AG09309 (cell line): Measurements from ENCODE around the gene INTS14.

ENCODE experiments used
- DNase-seq: peaks from one replicate; pipeline ENCODE4 v3.0.0-alpha.2; 2010; ENCODE audit warnings: low read depth
- H3K4me3 ChIP-seq: 2 replicates; pipeline ENCODE4 v1.5.1; 2011; ENCODE audit warnings: mild to moderate bottlenecking, low read depth, low read length, moderate library complexity; ENCODE audit not compliant: control insufficient read depth
- CTCF ChIP-seq: IDR thresholded peaks from 2 replicates; pipeline ENCODE4 v1.5.1; 2011; ENCODE audit warnings: mild to moderate bottlenecking, low read depth, low read length, inconsistent platforms; ENCODE audit not compliant: insufficient read depth, control insufficient read depth; ENCODE audit errors: missing control alignments

INTS14 gene

DNA sequence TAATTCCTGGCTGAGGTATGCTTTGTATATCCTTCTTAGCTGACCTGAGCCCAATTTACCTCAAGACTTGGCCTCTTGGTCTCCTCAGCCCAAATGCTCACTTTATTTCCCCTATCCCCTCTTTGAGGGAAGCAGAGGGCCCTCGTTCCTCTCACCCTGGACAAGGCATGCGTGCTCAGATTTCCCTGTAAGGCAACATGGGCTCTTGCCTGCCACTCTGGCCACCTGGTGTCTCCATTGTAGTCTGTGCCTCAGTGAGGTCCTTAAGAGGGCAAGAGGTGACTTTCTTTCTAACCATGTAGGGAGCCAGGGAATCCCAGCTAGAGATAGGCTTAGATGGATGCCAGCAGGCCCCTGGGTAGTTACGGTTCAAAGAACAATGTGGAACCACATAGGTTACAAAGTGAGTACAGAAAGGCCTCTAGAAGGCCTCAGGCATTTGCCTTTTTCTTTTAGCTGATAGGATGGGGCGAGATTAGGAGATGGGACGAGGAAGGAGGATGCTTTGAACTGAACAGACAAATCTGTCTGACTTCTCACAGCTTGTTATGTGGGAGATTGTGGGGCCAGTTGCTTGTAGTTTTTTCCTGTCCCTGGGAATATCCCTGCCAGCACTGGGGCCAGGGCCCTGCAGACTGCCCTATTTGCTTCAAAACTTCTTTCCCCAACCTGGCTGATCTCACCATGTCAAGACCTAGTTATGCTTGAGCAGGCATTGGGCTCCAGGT, 1.1 kb upstream of the INTS14 start:
- H3K4me3 ChIP-seq, result peak overlapping the region; percentile 76
- no peak for TF ChIP-seq CTCF
- DNase-seq, result no peak

- no peak overlapping the region for H3K4me3 ChIP-seq
- TF ChIP-seq CTCF, result no peak
- DNase-seq, result no peak
These were observed 7.4 kb downstream of the INTS14 start for GRCh38 chr15:65603559-65603958.

DNA sequence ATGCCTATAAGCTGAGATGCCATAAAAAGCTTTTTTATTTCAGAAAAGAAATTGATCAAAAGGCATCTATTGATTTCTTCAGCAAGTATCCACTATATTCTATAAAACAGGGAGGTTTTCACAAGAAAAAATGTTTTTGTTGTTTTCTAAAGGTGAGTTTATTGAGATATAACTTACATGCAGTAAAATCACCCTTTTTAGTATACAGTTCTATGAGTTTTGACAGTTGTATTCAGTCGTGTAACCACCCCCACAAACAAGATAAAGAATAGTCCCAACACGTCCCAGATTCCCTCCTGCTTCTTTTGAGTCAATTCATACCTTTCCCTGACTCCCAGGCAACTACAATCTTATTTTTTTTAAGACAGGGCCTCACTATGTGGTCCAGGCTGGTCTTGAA, 7.8 kb downstream of the INTS14 start:
- DNase-seq, result no peak
- H3K4me3 ChIP-seq, result no peak overlapping the region
- no peak for TF ChIP-seq CTCF

GRCh38 chr15:65599677-65600076, 11.3 kb downstream of the INTS14 start:
- no peak for TF ChIP-seq CTCF
- DNase-seq, result no peak
- H3K4me3 ChIP-seq, result no peak overlapping the region

- no peak for TF ChIP-seq CTCF
- H3K4me3 ChIP-seq, result no peak overlapping the region
- no peak for DNase-seq
These were observed 12.5 kb downstream of the INTS14 start for GRCh38 chr15:65598468-65598867.

- no peak for DNase-seq
These were observed 15.0 kb downstream of the INTS14 start for GRCh38 chr15:65595960-65596359.

More at GRCh38 chr15:65595960-65596359, 15.0 kb downstream of the INTS14 start:
- H3K4me3 ChIP-seq, result no peak overlapping the region
- TF ChIP-seq CTCF, result peak; percentile 8
